ENCODE data around the gene DAAM1.

DNA sequence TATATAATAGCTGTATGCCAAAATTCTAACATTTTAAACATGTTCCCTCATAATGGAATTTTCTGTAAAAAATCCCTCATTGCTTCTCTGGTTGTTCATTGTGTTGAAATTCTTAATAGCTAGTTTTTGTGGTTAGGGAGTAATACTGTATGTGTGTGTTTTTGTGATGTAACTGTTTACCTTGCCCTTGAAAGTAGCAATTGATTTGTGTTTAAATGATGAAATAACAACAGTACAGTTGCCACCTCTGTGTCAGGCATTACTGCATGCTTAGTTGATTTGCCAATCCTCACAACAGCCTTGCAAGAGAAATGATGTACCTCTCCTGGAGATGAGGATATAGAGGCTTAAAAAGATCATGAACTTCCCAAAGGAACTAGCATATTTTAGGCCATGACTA, 94.9 kb downstream of the DAAM1 start:
- TF ChIP-seq, protein P1, sequence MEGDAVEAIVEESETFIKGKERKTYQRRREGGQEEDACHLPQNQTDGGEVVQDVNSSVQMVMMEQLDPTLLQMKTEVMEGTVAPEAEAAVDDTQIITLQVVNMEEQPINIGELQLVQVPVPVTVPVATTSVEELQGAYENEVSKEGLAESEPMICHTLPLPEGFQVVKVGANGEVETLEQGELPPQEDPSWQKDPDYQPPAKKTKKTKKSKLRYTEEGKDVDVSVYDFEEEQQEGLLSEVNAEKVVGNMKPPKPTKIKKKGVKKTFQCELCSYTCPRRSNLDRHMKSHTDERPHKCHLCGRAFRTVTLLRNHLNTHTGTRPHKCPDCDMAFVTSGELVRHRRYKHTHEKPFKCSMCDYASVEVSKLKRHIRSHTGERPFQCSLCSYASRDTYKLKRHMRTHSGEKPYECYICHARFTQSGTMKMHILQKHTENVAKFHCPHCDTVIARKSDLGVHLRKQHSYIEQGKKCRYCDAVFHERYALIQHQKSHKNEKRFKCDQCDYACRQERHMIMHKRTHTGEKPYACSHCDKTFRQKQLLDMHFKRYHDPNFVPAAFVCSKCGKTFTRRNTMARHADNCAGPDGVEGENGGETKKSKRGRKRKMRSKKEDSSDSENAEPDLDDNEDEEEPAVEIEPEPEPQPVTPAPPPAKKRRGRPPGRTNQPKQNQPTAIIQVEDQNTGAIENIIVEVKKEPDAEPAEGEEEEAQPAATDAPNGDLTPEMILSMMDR (conservative IDR thresholded peaks at IDR 0.05 in 1 of 2, IDR thresholded peaks at IDR 0.05 in 1 of 2; ENCODE audit: extremely low read depth in 1 of 2, insufficient read depth in 1 of 2, low read depth in 1 of 2, low read length in 2 of 2) = no peak
- no peak for TF ChIP-seq EZH2 (IDR thresholded peaks at IDR 0.05; ENCODE audit: borderline replicate concordance, low read length)
